ENCODE data around the gene DCTN2. TPM values are rescaled to one million over a fixed set of nuclear protein-coding genes. Genes with fewer than 3 reads are reported as not detected.

DCTN2 gene
- total RNA-seq, 2 donors from 2014 or later = 110 to 114 TPM

GRCh38 chr12:57582440-57582839 is 35.4 kb upstream of the DCTN2 start:
- Mint-ChIP-seq H3K36me3 (ENCODE audit: low read depth) (peaks cover 19% of the 10 kb centered on the region), H3K4me1 (peaks cover 8% of the 10 kb centered on the region), H3K9me3 (no peaks in the 10 kb centered on the region), H3K27ac (no peak overlapping the region), H3K4me3 (no peak overlapping the region), H3K27me3 (ENCODE audit: insufficient read depth) (peaks cover 4% of the 10 kb centered on the region)
- Histone ChIP-seq H3K27me3 (ENCODE audit: control insufficient read depth, insufficient read depth, low read length, poor library complexity, severe bottlenecking) (peaks cover 47% of the 10 kb centered on the region), H3K36me3 (ENCODE audit: control insufficient read depth, insufficient read depth, low read length) (no peaks in the 10 kb centered on the region), H3K4me3 (ENCODE audit: low read length) (no peak overlapping the region), H3K9ac (ENCODE audit: extremely low read depth, low read length, poor library complexity, severe bottlenecking) (no peak overlapping the region), H3K27ac (ENCODE audit: low read depth, low read length) (no peak overlapping the region), H3K4me1 (ENCODE audit: control insufficient read depth, insufficient read depth, low read length) (no peaks in the 10 kb centered on the region), H3K9me3 (ENCODE audit: control insufficient read depth, low read length) (no peaks in the 10 kb centered on the region)
- WGBS, 2 experiments (ENCODE audit: insufficient coverage in 1 of 2, insufficient read length in 1 of 2) = 83 to 100% methylated on average over 1 of the region's 1 CpG
- no peak for TF ChIP-seq CTCF (conservative IDR thresholded peaks at IDR 0.05)
- no peak for DNase-seq

DNA sequence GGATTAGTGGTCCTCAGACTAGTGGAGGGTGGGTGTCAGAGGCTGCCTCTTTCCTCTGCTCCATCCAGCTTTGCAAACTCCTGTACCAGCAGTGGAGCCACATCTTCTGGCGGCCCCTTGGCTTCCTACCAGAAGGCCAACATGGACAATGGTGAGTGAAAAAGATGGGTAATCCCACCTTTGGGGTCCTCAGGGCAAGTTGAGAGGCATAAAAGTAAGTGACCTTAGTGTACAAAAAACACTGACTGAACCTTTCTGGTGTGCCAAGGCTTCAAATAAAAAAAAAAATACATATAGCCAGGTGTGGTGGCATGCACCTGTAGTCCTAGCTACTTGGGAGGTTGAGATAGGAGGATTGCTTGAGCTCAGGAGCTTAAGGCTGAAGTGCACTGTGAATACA is 34.8 kb upstream of the DCTN2 start:
- no peak for DNase-seq
- no peak overlapping the region for H3K27ac ChIP-seq (ENCODE audit: low read depth, low read length)
- H3K9me3 ChIP-seq (ENCODE audit: control insufficient read depth, low read length) = no peaks in the 10 kb centered on the region
- no peaks in the 10 kb centered on the region for H3K4me1 ChIP-seq (ENCODE audit: control insufficient read depth, insufficient read depth, low read length)
- WGBS, 2 experiments (ENCODE audit: insufficient coverage in 1 of 2, insufficient read length in 1 of 2) = 86% methylated on average over 1 of the region's 1 CpG; no CpG with 5 or more reads in 1 of the 2 experiments
- H3K4me3 ChIP-seq (ENCODE audit: low read length) = no peak overlapping the region
- no peak overlapping the region for H3K4me3 Mint-ChIP-seq
- no peak for TF ChIP-seq CTCF (conservative IDR thresholded peaks at IDR 0.05)
- peaks cover 4% of the 10 kb centered on the region for H3K27me3 Mint-ChIP-seq (ENCODE audit: insufficient read depth)
- H3K27me3 ChIP-seq (ENCODE audit: control insufficient read depth, insufficient read depth, low read length, poor library complexity, severe bottlenecking) = peaks cover 46% of the 10 kb centered on the region
- H3K27ac Mint-ChIP-seq = no peak overlapping the region
- H3K9me3 Mint-ChIP-seq = no peaks in the 10 kb centered on the region
- peaks cover 20% of the 10 kb centered on the region for H3K36me3 Mint-ChIP-seq (ENCODE audit: low read depth)
- H3K9ac ChIP-seq (ENCODE audit: extremely low read depth, low read length, poor library complexity, severe bottlenecking) = no peak overlapping the region
- no peaks in the 10 kb centered on the region for H3K36me3 ChIP-seq (ENCODE audit: control insufficient read depth, insufficient read depth, low read length)
- H3K4me1 Mint-ChIP-seq = peaks cover 8% of the 10 kb centered on the region

DNA sequence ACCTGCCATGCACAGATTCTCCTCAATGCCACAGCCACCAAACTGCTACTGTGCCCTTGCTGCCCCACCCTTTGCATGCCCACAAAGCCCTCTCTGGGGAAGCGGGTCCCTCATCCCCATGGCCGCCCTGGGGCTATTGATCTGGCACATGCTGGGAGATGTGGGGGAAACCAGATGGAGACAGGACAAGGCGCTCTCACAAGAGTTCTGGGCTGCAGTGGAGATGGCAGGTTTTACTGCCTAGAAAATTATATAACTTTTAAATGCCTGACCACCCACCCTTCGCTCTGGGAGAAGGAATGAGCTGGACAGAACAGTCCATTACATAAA is 33.4 kb upstream of the DCTN2 start:
- H3K4me1 Mint-ChIP-seq = peaks cover 8% of the 10 kb centered on the region
- Histone ChIP-seq H3K27ac (ENCODE audit: low read depth, low read length) (no peak overlapping the region), H3K27me3 (ENCODE audit: control insufficient read depth, insufficient read depth, low read length, poor library complexity, severe bottlenecking) (peaks cover 45% of the 10 kb centered on the region), H3K9me3 (ENCODE audit: control insufficient read depth, low read length) (no peaks in the 10 kb centered on the region), H3K9ac (ENCODE audit: extremely low read depth, low read length, poor library complexity, severe bottlenecking) (no peak overlapping the region), H3K4me1 (ENCODE audit: control insufficient read depth, insufficient read depth, low read length) (no peaks in the 10 kb centered on the region), H3K36me3 (ENCODE audit: control insufficient read depth, insufficient read depth, low read length) (no peaks in the 10 kb centered on the region), H3K4me3 (ENCODE audit: low read length) (no peak overlapping the region)
- no peaks in the 10 kb centered on the region for H3K9me3 Mint-ChIP-seq
- no peak overlapping the region for H3K4me3 Mint-ChIP-seq
- no peak for TF ChIP-seq CTCF (conservative IDR thresholded peaks at IDR 0.05)
- peaks cover 4% of the 10 kb centered on the region for H3K27me3 Mint-ChIP-seq (ENCODE audit: insufficient read depth)
- H3K36me3 Mint-ChIP-seq (ENCODE audit: low read depth) = peaks cover 29% of the 10 kb centered on the region
- no peak for DNase-seq
- no peak overlapping the region for H3K27ac Mint-ChIP-seq
- WGBS, 2 experiments (ENCODE audit: insufficient coverage in 1 of 2, insufficient read length in 1 of 2) = 89 to 96% methylated on average over 3 to 4 of the region's 4 CpGs
